RKO (cell line): Measurements from ENCODE around the gene MORN1.

Experiments used
- DNase-seq: peaks from one replicate; pipeline ENCODE4 v3.0.0-alpha.2; 2016; ENCODE audit warnings: low spot score

The MORN1 gene

DNA sequence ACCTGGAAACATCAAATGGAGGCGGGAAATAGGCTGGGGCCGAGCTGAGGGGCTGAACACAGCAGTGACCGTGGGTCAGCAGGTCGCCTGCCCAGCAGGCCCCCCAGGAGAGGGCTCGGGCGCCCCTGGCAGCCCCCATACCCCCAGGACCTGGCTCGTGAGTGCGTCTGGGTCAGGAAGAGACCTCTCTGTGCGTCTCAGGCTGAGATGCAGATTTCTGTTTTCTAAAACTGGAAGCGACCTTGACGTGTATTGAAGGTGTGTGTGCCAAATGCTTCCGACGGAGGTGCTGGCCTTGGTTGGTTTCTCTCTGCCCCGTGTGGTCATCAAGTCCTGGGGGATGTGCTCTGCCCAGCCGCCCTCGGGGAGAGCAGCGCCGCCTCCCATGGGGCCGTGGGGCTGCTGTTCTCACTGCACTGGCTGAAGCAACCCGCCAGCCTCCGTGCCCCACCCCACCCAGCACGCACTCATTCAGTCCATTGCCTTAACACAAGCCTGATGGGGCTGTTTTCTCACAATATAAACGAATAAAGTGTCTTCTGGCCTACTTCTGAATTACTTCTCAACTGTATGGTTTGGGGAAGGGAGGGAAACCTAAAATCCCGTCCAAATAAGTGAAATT lies 13.6 kb upstream of the MORN1 start:
- DNase-seq: no peak

DNA sequence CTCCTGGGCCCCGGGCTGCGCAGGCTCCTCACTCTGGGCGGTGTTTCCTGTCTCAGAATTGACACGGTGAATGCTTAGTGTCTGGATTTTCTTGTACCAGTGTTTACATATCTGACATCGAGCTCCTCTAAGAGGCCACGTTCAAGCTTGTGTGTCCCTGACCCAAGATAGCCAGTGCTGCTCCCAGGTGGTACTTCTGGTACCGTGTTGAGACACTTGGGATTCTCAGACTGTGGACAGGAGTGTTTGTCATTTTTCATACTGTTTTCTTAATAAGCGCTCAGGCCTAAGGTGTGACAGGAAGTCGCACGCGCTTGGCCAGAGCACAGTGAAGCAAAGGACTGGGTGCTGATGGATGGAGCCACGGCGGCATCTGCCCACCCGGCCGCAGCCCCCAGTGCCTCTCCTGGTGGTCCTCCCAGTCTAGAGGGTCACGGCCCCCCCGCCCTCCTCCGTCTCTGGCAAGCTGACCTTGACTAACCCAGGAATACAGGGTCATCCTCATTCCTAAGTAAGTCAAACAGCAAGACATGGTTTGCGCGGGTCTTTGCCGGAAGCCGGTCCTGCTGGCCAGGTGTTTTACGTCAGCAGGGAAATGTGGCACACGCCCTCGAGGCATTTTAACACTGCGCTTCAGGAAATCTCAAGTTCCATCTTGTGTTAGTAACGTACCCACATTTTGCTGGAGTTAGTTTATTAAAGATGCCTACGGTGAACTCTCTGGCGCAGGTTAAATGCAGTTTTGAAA lies 13.0 kb upstream of the MORN1 start:
- DNase-seq: no peak

DNA sequence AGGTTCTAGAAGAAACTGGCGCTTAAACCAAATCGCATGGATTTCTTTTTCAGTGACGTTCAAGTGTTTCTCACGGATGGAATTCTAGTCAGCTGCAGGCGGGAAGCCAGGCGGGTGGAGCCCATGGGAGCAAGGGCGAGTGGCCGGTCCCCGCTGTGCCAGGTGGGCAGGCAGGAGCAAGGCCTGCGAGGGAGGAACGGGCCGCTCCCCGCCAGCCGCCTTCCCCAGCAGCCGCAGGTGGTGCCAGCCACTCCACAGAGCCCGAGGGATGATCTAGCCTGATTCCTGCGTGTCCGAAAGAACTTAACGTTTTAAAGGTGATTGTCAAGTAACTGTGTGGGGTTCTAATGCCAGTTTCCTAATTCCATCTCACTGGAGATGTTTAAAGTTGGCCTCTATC lies 11.9 kb upstream of the MORN1 start:
- no peak for DNase-seq

DNA sequence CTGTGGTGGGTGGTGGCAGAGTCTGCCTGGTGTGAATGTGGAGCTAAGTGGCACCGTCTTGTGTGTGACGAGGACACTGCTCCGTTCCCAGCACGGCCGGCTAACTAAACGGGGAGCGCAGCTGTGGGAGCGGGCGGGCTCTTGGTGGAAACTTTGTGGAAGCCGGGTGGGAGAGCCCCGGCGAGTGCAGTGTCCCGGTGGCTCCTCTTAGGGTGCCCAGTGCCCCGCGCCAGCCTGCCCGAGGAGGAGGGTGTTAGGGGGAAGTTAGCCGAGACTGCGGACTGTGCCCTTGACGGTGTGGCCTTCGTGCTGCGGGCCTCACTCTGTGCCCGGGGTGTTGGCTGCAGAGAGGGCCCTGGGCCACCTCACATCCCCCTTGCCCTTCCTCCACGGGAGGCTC lies 11.1 kb upstream of the MORN1 start:
- no peak for DNase-seq

DNA sequence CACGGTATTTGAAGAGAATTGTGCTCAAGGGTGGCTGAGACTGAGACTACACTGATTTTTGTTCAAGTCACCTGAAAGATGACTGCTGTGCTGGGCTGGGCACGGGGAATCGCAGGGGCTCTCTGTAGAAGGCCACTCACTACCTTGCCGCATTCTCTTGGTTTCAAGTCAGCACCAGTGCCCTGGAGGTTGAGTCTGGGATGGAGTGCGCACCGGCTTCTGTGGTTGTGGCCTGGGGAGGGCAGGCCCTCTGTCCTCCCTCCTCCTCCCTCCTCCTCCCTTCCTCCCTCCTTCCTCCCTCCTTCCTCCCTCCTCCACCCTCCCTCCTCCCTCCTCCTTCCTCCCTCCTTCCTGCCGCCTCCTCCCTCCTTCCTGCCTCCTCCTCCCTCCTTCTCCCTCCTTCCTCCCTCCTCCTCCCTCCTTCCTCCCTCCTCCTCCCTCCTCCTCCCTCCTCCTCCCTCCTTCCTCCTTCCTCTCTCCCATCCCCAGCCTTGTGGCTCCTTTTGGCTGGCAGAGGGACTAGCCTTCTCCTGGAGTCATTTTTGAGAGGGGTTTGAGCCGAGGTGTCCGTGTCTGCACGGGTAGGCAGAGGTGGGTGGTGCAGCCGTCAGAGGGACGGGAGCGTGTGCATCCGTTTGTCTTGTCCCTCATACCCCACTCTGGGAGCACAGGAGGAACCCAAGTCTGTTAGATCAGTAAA lies 9.7 kb upstream of the MORN1 start:
- DNase-seq: no peak

DNA sequence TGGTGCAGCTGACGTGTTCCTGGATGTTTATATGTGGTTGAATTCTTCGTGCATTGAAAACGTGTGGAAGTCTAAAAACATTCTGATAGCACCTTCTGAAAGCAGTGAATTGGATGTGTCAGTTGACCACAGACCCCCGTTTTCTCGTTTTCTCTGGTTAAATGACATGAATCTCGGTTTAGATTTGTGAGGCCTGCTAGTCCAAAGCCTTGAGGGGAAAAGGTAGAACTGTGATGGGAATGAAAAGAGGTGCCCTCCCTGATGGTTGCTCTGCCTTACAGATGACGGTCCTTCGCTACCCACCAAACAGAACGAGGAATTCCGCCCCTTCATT lies 9.2 kb upstream of the MORN1 start:
- DNase-seq: no peak

DNA sequence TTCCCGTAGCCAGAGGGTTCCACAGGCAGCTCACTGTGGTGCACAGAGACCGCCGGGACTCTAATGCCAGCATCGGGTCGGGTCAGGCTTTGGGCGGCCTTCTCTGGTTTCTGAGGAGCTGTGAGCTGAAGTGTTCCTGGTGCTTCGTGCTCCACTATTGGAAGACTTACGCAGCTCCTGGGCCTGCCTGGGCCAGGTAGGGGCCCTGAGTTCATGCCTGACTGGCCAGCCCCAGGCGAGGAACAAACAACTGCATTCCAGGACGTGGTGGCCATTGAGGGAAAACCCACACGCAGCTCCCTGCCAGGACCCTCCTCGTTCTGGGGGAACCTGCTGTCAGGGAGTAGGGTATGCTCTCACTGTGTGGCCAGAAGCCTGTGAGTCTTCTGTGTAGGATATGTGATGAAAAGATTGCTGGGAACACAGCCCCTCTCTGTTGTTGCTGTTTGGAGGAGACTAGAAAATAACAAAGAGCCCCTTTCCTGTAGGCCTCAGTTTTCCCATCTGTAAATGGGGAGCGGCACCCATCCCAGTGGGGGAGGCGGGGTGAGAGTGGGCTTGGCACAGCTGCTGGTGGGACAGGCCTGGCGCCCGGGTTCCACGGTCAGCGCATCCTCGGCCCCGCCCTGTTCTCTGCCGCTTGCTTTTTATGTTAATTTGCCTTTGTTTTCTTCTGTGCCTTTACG lies 8.7 kb upstream of the MORN1 start:
- DNase-seq: no peak

DNA sequence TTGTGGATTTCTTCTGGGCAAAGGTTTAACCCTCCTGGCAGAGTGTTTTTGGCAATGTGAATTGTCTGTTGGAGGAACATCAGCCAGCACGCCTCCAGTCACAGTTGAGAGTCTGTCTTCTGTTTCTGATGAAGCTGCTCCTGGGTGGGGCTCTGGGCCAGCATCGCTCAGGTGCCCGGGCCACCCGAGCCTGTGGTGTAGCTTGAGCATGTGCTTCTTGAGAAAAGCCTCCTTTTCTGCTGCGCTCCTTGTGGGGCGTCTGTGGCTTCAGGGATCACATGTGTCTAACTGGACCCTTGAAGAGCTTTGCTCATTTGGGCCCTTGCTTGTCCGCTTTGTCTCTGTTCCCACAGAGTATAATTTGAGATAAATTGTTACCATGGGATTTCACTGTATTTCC lies 7.5 kb upstream of the MORN1 start:
- DNase-seq: no peak

DNA sequence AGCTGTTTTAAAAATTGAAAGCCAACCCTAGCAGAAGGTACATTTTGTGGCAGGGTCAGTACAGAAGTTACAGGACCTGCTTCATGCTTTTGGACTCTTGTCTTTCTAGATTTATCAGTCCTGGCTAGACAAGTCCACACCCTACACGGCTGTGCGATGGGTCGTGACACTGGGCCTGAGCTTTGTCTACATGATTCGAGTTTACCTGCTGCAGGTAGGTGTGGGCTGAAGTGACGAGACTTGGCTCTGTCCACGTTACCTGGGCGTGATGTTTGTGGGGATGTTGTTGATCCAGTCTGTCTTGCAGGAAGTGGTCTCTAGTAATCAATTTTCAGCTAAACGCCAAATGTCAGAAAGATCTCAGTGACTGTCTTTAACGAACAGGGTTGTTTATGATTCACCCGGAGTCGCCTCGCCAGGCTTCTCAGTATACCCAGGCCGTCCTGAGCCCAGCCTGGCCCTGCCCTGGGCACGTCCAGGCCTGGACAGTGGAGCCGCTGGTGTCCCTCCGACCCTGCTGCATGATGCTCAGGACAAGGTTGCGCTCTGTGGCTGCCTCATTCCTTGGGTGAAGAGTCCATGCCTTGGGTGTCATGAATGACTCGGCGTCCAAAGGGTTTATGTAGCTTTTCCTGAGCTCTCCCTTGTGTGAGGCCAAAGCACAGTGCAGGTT lies 5.8 kb upstream of the MORN1 start:
- DNase-seq: no peak

DNA sequence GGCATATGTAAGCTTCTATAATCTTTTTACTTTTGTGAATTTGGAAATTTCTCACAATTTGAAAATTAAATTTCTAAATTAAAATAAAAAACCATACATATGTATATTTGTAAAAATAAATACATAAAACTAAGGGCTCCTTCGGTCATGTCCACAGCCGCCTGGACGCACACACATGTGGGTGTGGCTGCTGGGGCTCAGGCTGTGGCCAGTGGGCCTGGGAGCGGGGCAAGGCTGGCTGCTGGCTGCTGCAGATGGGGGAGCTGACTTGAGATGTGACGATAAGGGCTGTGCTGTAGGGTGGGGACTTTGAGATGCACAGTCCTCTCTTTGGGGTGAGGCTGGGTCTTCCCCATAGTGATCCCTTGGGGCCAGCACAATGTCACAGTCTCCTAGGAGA lies 5.1 kb upstream of the MORN1 start:
- no peak for DNase-seq

DNA sequence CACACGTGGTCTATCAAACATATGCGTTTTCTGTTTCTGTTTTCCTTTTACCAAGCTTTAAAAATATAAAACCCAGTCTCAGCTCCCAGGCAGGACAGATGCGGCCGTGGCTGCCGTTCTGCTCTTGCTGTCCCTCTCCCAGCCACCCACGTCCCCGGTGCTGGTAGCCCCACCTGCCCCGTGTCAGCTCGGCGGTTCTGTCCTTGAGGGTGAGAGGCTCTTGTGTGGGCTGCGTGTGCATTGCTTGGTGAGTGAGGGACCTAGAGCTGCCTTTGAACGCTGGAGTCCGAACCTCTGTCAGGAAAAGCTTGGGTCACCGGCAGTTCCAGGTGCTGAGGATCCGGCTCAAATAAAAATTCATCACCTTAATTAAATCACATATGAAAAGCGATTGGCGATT lies 4.7 kb upstream of the MORN1 start:
- DNase-seq: no peak

DNA sequence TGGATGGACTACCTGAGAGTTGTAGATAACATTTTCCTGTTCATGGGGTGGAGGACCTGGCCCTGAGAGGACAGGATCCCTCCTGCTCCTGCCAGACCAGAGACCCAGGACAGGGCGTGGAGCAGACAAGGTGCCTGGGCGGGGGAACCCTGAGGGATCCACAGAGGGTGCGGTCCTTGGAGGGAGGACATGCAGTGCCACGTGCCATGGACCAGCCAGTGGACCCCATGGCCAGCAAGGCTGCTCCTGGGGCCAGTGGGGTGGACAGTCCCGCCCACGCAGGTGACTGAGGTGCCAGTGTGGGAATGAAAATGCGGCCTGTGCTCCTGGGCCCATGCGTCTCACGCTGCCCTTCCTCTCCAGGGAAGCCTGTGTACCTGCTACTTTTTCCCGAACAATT lies 3.9 kb upstream of the MORN1 start:
- DNase-seq: no peak

DNA sequence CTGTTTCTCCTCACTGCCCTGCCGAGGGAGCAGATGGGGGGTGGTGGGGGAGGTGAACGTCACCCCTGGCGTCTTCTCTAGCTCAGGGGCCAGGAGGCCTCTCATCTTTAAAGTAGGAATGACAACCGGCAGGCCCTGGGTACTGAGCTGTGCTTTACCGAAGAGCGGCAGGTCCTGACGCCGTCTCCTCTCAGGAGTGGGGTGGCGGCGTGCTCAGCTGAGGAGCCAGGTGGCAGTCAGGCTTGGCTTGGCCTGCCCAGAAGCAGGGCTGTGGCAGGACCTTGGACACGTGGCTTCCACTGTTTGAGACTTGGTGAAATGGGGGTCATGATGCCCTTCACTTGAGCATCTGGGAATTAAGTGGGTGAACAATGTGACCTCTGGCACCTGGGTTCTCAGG lies 3.4 kb upstream of the MORN1 start:
- no peak for DNase-seq

DNA sequence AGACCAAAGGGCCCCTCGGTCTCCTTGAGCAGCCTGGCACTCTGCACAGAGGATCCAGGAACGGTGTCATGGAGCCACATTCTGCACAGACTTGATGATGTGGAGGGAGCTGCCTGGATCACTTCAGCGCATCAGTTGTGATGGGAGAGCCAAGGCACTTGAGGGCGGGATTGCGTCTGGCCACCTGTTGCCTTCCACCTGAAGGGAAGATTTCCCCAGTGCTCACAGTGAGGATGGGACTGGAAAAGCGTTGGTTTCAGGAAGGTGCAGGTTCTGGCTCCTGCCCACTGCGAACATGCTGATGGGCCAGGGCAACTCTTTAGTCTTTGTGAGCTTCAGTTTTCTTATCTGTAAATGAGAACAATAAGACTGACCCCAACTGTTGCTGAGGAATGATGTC lies 2.9 kb upstream of the MORN1 start:
- no peak for DNase-seq

DNA sequence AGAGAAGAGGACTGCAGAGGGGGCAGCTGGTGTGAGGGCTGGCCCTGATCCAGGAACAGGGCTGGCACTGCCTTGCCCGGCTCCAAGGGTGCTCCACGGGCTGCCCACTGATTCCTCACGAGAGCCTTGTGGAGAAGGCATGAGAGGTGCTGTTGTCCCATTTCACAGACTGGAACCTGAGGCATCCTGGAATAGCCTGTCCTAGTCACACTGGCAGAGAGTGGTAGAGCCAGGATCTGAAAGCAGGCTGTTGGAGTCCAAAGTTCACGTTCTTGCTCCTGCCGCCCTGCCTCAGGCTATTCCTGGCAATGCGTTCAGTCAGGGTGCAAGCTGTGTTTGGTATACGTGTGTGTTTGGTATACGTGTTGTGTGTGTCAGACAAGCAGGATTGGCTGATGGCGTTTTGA lies 2.1 kb upstream of the MORN1 start:
- no peak for DNase-seq

DNA sequence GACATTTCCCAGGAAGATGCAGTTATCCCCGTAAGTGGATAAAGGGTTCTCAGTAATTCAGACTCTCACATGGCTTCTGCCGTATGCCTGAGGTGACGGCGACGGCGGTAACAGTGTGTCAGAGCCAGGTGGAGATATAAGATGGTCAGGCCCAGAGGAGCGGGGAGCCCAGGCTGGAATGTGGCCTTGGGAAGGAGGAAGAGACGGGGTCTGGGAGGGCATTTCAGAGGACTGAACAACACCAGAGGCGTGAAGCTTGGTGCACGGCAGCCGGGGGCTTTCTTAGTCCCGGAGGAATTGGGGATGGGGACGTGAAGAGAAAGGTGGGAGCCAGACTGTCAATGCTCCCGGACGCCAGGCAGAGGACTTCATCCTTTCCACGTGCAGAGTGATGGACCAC lies 1.3 kb upstream of the MORN1 start:
- peak; percentile 21 for DNase-seq

DNA sequence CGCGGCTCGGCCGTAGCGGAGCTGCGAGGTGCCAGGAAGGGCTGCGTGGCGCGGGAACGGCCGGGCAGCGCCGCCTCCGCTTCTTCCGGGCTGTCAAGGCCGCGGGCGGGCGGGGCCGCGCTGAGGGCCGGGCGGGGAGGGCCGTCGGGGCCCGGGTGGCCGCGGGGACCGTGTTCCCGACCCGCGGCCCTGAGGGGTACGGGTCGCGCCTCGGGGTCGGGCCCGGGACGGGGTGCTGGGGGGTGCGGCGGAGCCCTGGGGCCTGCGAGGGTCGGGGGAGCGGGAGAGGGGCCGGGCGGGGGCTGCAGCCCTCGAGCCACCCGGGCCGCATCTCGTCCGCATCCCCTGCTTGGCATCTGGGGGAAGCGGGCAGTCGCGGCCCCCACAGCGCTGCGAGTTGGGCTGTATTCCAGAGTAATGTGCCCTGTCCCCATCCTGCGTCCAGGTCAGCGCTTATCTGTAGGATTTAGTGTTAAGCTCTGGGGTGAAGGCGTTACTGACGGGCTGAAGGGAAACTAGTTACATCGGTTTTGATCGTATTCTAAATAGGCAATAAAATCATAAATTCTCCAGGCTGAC lies 666 bp upstream of the MORN1 start:
- peak; percentile 27 for DNase-seq

DNA sequence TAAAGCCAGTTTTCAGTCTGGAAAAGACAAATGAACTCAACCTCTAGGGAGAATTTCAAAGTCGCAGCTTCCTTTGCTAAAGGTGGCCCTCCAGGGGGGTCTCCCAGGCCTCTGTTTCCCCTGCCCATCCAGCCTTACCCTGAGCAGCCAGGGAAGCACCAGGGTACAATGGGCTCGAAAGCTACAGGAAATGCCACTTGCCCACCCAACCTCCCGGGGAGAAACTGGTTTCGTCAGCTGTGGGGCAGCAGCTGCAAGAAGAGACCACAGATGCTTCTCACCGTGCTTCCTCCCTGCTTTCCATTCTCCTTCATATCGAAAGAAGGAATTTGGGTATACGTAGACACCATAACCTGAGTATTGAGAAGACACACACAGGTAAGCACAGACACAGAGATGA lies 1.7 kb downstream of the MORN1 start:
- no peak for DNase-seq

DNA sequence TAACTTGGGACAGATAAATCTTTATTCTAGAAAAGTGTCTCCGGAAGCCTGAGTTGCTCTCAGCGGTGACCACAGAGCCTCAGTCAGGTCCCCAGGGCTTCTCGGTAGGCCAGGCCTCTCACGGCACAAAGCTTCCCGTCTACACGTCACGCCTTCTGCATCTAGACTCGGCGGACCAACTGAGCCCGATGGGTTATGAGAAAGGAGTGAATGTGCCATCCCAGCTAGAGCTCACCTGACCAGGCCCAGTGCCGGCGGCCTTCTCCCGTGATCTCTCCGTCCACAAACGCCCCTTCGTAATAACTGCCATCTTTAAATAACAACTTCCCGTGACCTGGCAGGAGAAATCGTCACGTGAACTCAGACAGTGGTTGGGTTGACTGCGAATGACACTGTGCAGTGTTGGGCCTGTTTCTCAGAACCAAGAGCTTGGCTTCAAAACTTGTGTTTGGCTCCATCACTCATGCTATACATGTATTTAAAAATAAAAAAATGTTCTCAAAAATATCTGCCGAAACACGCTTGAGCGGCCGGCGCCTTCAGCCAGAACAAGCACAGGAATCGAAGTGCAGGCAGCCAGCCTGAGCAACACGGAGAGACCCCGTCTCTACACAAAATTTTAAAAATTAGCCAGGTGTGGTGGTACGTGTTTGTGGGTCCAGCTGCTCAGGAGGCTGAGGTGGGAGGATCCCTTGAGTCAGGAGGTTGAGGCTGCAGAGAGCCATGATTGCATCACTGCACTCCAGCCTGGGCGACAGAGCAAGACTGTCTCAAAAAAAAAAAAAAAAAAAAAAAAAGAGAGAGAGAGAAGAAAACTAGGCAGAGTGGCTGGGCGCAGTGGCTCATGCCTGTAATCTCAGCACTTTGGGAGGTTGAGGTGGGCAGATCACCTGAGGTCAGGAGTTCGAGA lies 3.1 kb downstream of the MORN1 start:
- DNase-seq: no peak

DNA sequence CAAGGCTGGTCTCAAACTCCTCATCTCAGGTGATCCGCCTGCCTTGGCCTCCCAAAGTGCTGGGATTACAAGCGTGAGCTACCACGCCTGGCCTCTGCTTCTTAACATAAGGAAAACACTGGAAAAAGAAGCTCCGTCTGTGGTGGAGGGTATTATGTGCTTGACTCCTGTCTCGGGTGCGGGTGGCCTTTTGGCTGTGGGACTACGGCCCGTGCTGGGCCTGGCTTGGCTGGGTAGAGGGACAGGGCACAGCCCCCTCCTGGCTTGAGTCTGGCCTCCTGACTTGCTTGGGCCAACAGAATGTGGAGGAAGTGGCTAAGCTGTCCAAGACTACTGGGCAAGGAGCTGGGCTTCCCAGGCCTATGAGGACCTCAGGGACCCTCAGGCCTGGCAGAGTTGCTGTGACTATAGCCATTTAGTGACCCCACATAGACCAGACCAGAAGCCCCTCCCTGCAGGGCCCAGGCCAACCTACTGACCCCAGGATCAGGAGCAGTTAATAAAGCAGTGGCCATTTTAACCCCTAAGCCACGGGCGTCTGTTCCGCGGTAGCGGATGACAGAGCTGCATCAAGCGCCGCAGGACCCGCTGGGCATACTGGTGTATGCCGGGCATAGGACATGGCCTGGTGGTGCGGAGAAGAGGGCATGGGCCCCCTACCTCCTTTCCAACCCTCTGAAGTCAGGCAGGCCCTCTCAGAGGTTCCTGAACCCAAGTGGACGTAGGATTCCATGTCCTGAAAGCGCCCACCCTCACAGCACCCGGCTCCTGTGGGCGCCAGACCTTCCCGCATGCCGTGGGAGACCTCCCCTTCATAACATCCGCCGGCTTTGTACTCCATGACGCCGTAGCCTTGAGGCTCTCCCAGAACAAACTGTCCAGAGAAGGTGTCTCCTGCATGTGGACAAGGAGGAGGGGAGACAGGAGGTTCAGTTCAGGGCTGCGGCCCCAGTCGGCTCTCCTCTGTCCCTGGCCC lies 4.4 kb downstream of the MORN1 start:
- DNase-seq: no peak
